HEK293T (cell line): Measurements from ENCODE around the gene SPATA32.

Experiments used
- CTCF ChIA-PET: fragments of 350-600 bp; formaldehyde crosslinking; extraction: SDS; loops from one replicate; lab custom pipeline; 2021; ENCODE audit warnings: antibody characterized with exemption, inconsistent platforms; lab: Yijun Ruan, JAX
- POLR2A ChIA-PET: fragments of 350-600 bp; formaldehyde crosslinking; extraction: SDS; loops from one replicate; lab custom pipeline; 2020; ENCODE audit warnings: antibody characterized with exemption, inconsistent platforms; lab: Yijun Ruan, JAX
- DNase-seq: peaks from one replicate; pipeline ENCODE4 v3.0.0; 2012; ENCODE audit warnings: mixed read lengths; ENCODE audit errors: extremely low spot score
- ARNT ChIP-seq: fragments of 450-650 bp; IDR thresholded peaks from 2 replicates; pipeline ENCODE4 v1.6.1; 2017; ENCODE audit warnings: mild to moderate bottlenecking
- BHLHE40 ChIP-seq: fragments of 450-650 bp; IDR thresholded peaks from 2 replicates; pipeline ENCODE4 v1.6.1; 2016; ENCODE audit warnings: mild to moderate bottlenecking, moderate library complexity, borderline replicate concordance
- CTBP1 ChIP-seq: fragments of 450-650 bp; IDR thresholded peaks from 2 replicates; pipeline ENCODE4 v1.6.1; 2016; ENCODE audit warnings: borderline replicate concordance
- ELF4 ChIP-seq: fragments of 450-650 bp; IDR thresholded peaks from 2 replicates; pipeline ENCODE4 v1.6.1; 2017; ENCODE audit warnings: antibody characterized with exemption
- FOXA1 ChIP-seq: fragments of 450-650 bp; IDR thresholded peaks from 2 replicates; pipeline ENCODE4 v1.6.1; 2016; ENCODE audit warnings: mild to moderate bottlenecking
- FOXK2 ChIP-seq: fragments of 450-650 bp; IDR thresholded peaks from 2 replicates; pipeline ENCODE4 v1.6.1; 2016; ENCODE audit warnings: mild to moderate bottlenecking
- FOXM1 ChIP-seq: fragments of 450-650 bp; IDR thresholded peaks from 2 replicates; pipeline ENCODE4 v1.6.1; 2017; ENCODE audit warnings: mild to moderate bottlenecking, borderline replicate concordance
- HDGF ChIP-seq: fragments of 450-650 bp; IDR thresholded peaks from 2 replicates; pipeline ENCODE4 v1.6.1; 2017; ENCODE audit warnings: antibody characterized with exemption, borderline replicate concordance
- L3MBTL2 ChIP-seq: fragments of 450-650 bp; conservative IDR thresholded peaks from 2 replicates; pipeline ENCODE4 v1.6.1; 2016; ENCODE audit warnings: mild to moderate bottlenecking
- LEF1 ChIP-seq: fragments of 450-650 bp; IDR thresholded peaks from 2 replicates; pipeline ENCODE4 v1.6.1; 2017; ENCODE audit warnings: mild to moderate bottlenecking, borderline replicate concordance
- NFRKB ChIP-seq: fragments of 450-650 bp; IDR thresholded peaks from 2 replicates; pipeline ENCODE4 v1.6.1; 2016; ENCODE audit warnings: mild to moderate bottlenecking, moderate library complexity
- SP1 ChIP-seq: fragments of 450-650 bp; IDR thresholded peaks from 2 replicates; pipeline ENCODE4 v1.6.1; 2017
- SUZ12 ChIP-seq: fragments of 450-650 bp; IDR thresholded peaks from 2 replicates; pipeline ENCODE4 v1.6.1; 2016; ENCODE audit warnings: mild to moderate bottlenecking
- TARDBP ChIP-seq: fragments of 450-650 bp; IDR thresholded peaks from 2 replicates; pipeline ENCODE4 v1.6.1; 2016
- ZNF384 ChIP-seq: fragments of 450-650 bp; IDR thresholded peaks from 2 replicates; pipeline ENCODE4 v1.6.1; 2016
- TF ChIP-seq, protein P1 (sequence below): fragments of 450-650 bp; IDR thresholded peaks from 2 replicates; pipeline ENCODE4 v1.6.1; 2016

Gene SPATA32

GRCh38 chr17:45225964-45226530 lies 35.8 kb downstream of the SPATA32 start:
- no peak for DNase-seq
- POLR2A ChIA-PET = interaction anchor here (1.7 kb wide), 1 partner anchor 78 kb away, joined by 9 read pairs; the partner anchor contains the start of gene HEXIM1
- CTCF ChIA-PET = interaction anchor here (1.3 to 2.6 kb wide), 3 partner anchors 9 to 91 kb away, joined by 4 to 16 read pairs (median 9); partner anchors contain the start of gene ACBD4
- TF ChIP-seq FOXK2 (no peak), ZNF384 (no peak), NFRKB (no peak), FOXM1 (no peak), HDGF (no peak), CTBP1 (no peak), ARNT (no peak), SP1 (no peak), FOXA1 (no peak), SUZ12 (no peak)
- TF ChIP-seq, protein P1, sequence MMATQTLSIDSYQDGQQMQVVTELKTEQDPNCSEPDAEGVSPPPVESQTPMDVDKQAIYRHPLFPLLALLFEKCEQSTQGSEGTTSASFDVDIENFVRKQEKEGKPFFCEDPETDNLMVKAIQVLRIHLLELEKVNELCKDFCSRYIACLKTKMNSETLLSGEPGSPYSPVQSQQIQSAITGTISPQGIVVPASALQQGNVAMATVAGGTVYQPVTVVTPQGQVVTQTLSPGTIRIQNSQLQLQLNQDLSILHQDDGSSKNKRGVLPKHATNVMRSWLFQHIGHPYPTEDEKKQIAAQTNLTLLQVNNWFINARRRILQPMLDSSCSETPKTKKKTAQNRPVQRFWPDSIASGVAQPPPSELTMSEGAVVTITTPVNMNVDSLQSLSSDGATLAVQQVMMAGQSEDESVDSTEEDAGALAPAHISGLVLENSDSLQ = no peak

GRCh38 chr17:45225051-45225700 lies 36.7 kb downstream of the SPATA32 start:
- TF ChIP-seq BHLHE40 = no peak
- TF ChIP-seq FOXA1 = no peak
- TF ChIP-seq CTBP1 = no peak
- no peak for TF ChIP-seq LEF1
- no peak for TF ChIP-seq ZNF384
- TF ChIP-seq HDGF = no peak
- no peak for TF ChIP-seq ARNT
- no peak for TF ChIP-seq FOXM1
- TF ChIP-seq ELF4 = no peak
- TF ChIP-seq FOXK2 = no peak
- TF ChIP-seq TARDBP = no peak
- no peak for TF ChIP-seq L3MBTL2
- TF ChIP-seq, protein P1 = no peak
- TF ChIP-seq SUZ12 = no peak
- no peak for TF ChIP-seq NFRKB
- DNase-seq = no peak
- CTCF ChIA-PET = interaction anchor here (1.3 to 2.6 kb wide), 3 partner anchors 10 to 90 kb away, joined by 4 to 16 read pairs (median 9); partner anchors contain the start of gene ACBD4
- POLR2A ChIA-PET = interaction anchor here (1.7 kb wide), 1 partner anchor 77 kb away, joined by 9 read pairs; the partner anchor contains the start of gene HEXIM1

- DNase-seq = no peak
- TF ChIP-seq NFRKB (no peak), LEF1 (no peak)
- CTCF ChIA-PET = interaction anchor here (2.6 kb wide), 1 partner anchor 10 kb away, joined by 16 read pairs; no protein-coding TSS in a partner anchor
- POLR2A ChIA-PET = no interaction called here
Observed at GRCh38 chr17:45224671-45225050, 37.2 kb downstream of the SPATA32 start.

DNA sequence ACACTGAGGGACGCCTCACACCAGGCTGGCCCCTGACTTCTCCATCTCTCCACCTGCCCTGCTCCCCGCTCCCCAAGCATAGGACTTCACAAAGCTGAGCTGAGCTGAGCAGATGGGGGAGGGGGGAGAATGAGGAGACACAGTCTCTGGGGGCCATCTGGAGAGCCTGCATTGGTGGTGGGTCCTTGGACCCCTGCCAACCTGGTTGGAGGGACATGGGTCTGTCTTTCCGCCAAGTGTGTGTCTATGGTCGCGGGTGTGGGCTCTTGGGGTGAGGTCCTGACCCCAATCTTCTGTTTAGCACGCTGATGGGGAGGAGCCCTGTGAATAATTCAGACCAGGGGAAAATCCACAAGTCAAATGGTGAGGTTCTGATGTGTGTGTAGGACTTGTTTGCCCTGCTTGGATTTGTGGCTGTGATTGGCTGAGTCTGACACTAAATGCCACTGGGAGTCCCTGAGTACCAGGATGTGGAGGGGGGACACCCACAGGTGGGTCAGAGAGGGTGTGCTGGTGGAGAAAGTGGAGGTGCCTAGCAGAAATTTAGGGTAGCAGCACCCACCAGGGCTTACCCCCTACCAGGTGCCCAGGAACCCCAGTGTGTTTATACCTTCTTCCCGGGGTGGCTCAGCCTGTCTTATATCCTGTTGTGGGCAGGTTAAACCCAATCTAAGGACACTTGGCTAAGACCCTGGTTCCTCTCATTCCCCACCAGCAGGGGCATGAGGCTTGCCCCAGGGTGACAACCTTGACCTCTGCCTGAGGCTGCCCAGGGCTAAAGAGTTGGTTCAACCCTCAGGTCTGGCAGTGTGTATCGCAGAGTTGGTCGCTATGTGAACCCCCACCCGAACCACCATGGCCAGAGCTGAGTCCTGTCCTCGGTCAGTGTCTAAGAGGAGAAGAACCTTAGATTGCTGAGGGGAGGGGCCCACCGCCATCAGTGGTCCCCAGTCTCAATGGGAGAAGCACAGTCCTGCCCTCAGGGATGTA lies 38.1 kb downstream of the SPATA32 start:
- no peak for DNase-seq
- TF ChIP-seq NFRKB (no peak), SUZ12 (no peak), L3MBTL2 (no peak), FOXA1 (no peak), TARDBP (no peak), FOXK2 (no peak), SP1 (no peak), ELF4 (no peak), HDGF (no peak), LEF1 (no peak), BHLHE40 (no peak), CTBP1 (no peak)
- TF ChIP-seq, protein P1 = no peak
- POLR2A ChIA-PET = interaction anchor here (0.6 kb wide), 1 partner anchor 75 kb away, joined by 3 read pairs; the partner anchor contains the start of gene HEXIM1
- CTCF ChIA-PET = interaction anchor here (1.3 to 2.6 kb wide), 3 partner anchors 8 to 12 kb away, joined by 5 to 16 read pairs (median 9); no protein-coding TSS in a partner anchor

DNA sequence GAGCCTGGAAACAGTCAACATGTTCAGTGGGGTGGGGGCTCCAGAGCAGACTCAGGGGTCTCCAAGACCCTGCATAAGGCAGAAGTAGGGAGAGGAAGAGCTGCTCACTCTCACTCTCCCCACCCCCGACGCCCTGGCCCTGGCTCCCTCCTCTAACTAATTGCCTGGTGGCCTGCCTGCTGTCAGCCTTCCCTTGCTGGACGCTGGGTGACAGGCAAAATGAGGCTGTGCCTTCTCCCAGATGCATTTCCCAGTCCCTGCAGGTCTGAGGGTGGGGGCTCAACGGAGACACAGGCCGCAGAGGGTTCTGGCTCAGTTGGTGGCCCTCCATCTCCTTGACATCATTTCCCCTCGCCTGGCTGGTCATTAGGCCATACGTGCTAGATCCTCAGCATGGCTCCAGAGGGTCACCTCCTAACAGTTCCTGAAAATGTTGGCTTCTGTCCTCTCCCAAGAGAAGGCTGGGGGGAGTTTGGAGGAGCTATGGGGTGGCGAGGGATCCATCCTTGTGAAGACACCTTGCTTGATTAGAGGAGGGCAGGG lies 38.8 kb downstream of the SPATA32 start:
- CTCF ChIA-PET = interaction anchor here (1.3 to 2.2 kb wide), 2 partner anchors 9 to 13 kb away, joined by 5 to 9 read pairs; no protein-coding TSS in a partner anchor

More for the DNA sequence above, 38.8 kb downstream of the SPATA32 start:
- TF ChIP-seq NFRKB = no peak
- no peak for TF ChIP-seq ZNF384
- no peak for TF ChIP-seq CTBP1
- TF ChIP-seq TARDBP = no peak
- no peak for TF ChIP-seq L3MBTL2
- no peak for TF ChIP-seq FOXM1
- no peak for TF ChIP-seq FOXK2
- no peak for TF ChIP-seq HDGF
- TF ChIP-seq LEF1 = no peak
- TF ChIP-seq BHLHE40 = no peak
- TF ChIP-seq SUZ12 = no peak
- TF ChIP-seq, protein P1 = no peak
- TF ChIP-seq FOXA1 = no peak
- TF ChIP-seq SP1 = no peak
- no peak for TF ChIP-seq ARNT
- TF ChIP-seq ELF4 = no peak
- DNase-seq = no peak
- POLR2A ChIA-PET = interaction anchor here (0.6 kb wide), 1 partner anchor 75 kb away, joined by 3 read pairs; the partner anchor contains the start of gene HEXIM1
